Choroid plexus epithelial cell (primary cell): ENCODE data around the gene CHD3.

Source experiments
- DNase-seq: peaks from one replicate; pipeline ENCODE4 v3.0.0-alpha.2; 2010; ENCODE audit warnings: low read depth
- H3K4me3 ChIP-seq: 2 replicates; pipeline ENCODE4 v1.5.1; 2011; ENCODE audit warnings: low read depth, mild to moderate bottlenecking, control low read depth, low read length, moderate library complexity
- TF ChIP-seq, protein P1 (sequence below): conservative IDR thresholded peaks from 2 replicates; pipeline ENCODE4 v1.5.1; 2011; ENCODE audit warnings: low read depth, mild to moderate bottlenecking, control low read depth, inconsistent platforms, low read length, moderate library complexity

CHD3 gene

DNA sequence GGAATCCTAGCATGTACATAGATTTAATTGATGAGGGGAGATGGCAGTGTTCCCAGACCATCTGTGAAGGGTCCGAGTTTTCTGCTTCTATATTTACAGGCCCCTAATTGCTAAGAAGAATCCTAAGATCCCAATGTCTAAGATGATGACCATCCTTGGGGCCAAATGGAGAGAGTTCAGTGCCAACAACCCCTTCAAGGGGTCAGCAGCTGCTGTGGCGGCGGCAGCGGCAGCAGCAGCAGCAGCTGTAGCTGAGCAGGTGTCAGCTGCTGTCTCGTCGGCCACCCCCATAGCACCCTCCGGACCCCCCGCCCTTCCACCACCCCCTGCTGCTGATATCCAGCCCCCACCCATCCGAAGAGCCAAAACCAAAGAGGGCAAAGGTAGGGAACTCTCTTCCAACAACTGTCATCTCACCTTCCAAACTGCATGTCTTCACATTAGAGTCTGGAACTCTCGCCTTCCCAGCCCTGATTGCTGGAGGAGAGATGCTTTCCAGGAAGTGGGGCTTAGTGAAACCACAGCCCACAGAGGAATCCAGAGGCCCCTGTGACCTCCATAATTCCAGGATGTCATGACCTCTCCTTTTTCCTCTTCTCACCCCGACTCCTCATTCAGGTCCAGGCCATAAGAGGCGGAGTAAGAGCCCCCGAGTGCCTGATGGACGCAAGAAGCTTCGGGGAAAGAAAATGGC is 4.7 kb downstream of the CHD3 start:
- H3K4me3 ChIP-seq: no peak overlapping the region
- TF ChIP-seq, protein P1, sequence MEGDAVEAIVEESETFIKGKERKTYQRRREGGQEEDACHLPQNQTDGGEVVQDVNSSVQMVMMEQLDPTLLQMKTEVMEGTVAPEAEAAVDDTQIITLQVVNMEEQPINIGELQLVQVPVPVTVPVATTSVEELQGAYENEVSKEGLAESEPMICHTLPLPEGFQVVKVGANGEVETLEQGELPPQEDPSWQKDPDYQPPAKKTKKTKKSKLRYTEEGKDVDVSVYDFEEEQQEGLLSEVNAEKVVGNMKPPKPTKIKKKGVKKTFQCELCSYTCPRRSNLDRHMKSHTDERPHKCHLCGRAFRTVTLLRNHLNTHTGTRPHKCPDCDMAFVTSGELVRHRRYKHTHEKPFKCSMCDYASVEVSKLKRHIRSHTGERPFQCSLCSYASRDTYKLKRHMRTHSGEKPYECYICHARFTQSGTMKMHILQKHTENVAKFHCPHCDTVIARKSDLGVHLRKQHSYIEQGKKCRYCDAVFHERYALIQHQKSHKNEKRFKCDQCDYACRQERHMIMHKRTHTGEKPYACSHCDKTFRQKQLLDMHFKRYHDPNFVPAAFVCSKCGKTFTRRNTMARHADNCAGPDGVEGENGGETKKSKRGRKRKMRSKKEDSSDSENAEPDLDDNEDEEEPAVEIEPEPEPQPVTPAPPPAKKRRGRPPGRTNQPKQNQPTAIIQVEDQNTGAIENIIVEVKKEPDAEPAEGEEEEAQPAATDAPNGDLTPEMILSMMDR: no peak
- no peak for DNase-seq

- no peak overlapping the region for H3K4me3 ChIP-seq
- DNase-seq: no peak
- TF ChIP-seq, protein P1: no peak
Observed at GRCh38 chr17:7894226-7894625, 5.6 kb downstream of the CHD3 start.

DNA sequence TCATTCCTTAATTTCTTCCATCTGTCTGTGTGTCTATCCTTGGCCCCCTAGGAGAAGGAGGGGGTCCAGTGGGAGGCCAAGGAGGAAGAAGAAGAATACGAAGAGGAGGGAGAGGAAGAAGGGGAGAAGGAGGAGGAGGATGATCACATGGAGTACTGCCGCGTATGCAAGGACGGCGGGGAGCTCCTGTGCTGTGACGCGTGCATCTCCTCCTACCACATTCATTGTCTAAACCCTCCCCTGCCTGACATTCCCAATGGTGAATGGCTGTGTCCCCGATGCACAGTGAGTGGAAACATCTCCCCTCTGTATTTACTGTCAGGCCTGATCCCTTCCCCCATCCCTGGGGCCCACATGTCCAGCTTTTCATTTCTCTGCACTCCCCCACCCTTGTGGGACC is 6.3 kb downstream of the CHD3 start:
- DNase-seq: no peak
- TF ChIP-seq, protein P1: no peak
- no peak overlapping the region for H3K4me3 ChIP-seq

GRCh38 chr17:7897090-7897489 is 8.5 kb downstream of the CHD3 start:
- H3K4me3 ChIP-seq: no peak overlapping the region
- no peak for DNase-seq
- TF ChIP-seq, protein P1: no peak

- DNase-seq: peak; percentile 83
- TF ChIP-seq, protein P1: peak; percentile 62
- H3K4me3 ChIP-seq: no peak overlapping the region
Observed at GRCh38 chr17:7897773-7898172, 9.2 kb downstream of the CHD3 start.

- no peak overlapping the region for H3K4me3 ChIP-seq
- TF ChIP-seq, protein P1: no peak
- peak; percentile 91 for DNase-seq
Observed at GRCh38 chr17:7903154-7904103, 14.8 kb downstream of the CHD3 start.
